PC-9 (cell line): Measurements from ENCODE around the gene M1AP. TPM values are rescaled to one million over a fixed set of nuclear protein-coding genes. Genes with fewer than 3 reads are reported as not detected.

ENCODE experiments used
- BruUV-seq: library from RNA; stranded (reverse); fragments of 400-500 nt; replicated peaks from 2 replicates; lab custom pipeline; 2021; lab: Mats Ljungman, UMichigan
- CTCF ChIA-PET: fragments of 300-600 bp; sonication (Branson Sonifier 250); formaldehyde crosslinking; loops from one replicate; lab custom pipeline; 2022; ENCODE audit warnings: antibody characterized with exemption; lab: Charles Lee
- POLR2A ChIA-PET: fragments of 300-600 bp; sonication (Branson Sonifier 250); formaldehyde crosslinking; loops from one replicate; lab custom pipeline; 2022; ENCODE audit warnings: antibody characterized with exemption; ENCODE audit not compliant: unreplicated experiment; lab: Charles Lee
- DNase-seq, 2 experiments: peaks; one replicate each; pipeline versions ENCODE4 v3.0.0 to v3.0.0-alpha.2; 2015 to 2022; ENCODE audit warnings: mixed read lengths in 1 of 2
- H2AFZ ChIP-seq: fragments of 200-600 bp; sonication (generic); 2 replicates; pipeline ENCODE4 v1.8.1; 2017; ENCODE audit warnings: antibody characterized with exemption
- H3F3A ChIP-seq: fragments of 200-600 bp; sonication (generic); 2 replicates; pipeline ENCODE4 v1.8.1; 2017; ENCODE audit warnings: antibody characterized with exemption, mild to moderate bottlenecking, low read depth; ENCODE audit not compliant: insufficient read depth
- H3K27ac ChIP-seq: fragments of 200-600 bp; sonication (generic); 2 replicates; pipeline ENCODE4 v1.6.1; 2016; ENCODE audit warnings: mixed run types
- H3K27me3 ChIP-seq: fragments of 200-600 bp; sonication (generic); 2 replicates; pipeline ENCODE4 v1.6.1; 2016; ENCODE audit warnings: low read depth, mixed run types; ENCODE audit not compliant: insufficient read depth
- H3K36me3 ChIP-seq: fragments of 200-600 bp; sonication (generic); 2 replicates; pipeline ENCODE4 v1.6.1; 2016; ENCODE audit warnings: low read depth, mixed run types
- H3K4me1 ChIP-seq: fragments of 200-600 bp; sonication (generic); replicated peaks from 2 replicates; pipeline ENCODE4 v1.6.1; 2016; ENCODE audit warnings: mixed run types; ENCODE audit not compliant: insufficient read depth
- H3K4me2 ChIP-seq: fragments of 200-600 bp; sonication (generic); 2 replicates; pipeline ENCODE4 v1.6.1; 2017; ENCODE audit warnings: mixed run types
- H3K4me3 ChIP-seq: fragments of 200-600 bp; sonication (generic); 2 replicates; pipeline ENCODE4 v1.6.1; 2016; ENCODE audit warnings: mixed run types
- H3K79me2 ChIP-seq: fragments of 200-600 bp; sonication (generic); 2 replicates; pipeline ENCODE4 v1.6.1; 2017; ENCODE audit warnings: low read depth, mixed run types
- H3K9me2 ChIP-seq: fragments of 200-600 bp; sonication (generic); 2 replicates; pipeline ENCODE4 v1.8.1; 2017; ENCODE audit warnings: mild to moderate bottlenecking; ENCODE audit not compliant: insufficient read depth
- H3K9me3 ChIP-seq: fragments of 200-600 bp; sonication (generic); 2 replicates; pipeline ENCODE4 v1.8.1; 2016; ENCODE audit warnings: low read depth; ENCODE audit not compliant: insufficient read depth
- H4K20me1 ChIP-seq: fragments of 200-600 bp; sonication (generic); 2 replicates; pipeline ENCODE4 v1.8.1; 2017; ENCODE audit not compliant: insufficient read depth
- CTCF ChIP-seq: fragments of 200-600 bp; sonication (generic); conservative IDR thresholded peaks from 2 replicates; pipeline ENCODE4 v1.6.1; 2017; ENCODE audit warnings: mixed run types, antibody characterized with exemption, mild to moderate bottlenecking, moderate library complexity
- EZH2 ChIP-seq: fragments of 200-600 bp; sonication (generic); IDR thresholded peaks from 2 replicates; pipeline ENCODE4 v1.8.0; 2017; ENCODE audit warnings: antibody characterized with exemption, low read depth
- intact Hi-C: fragments of 100-400 bp; cut with micrococcal nuclease; formaldehyde crosslinking; loops from one replicate; pipeline ENCODE4 v1.10.0; 2022; ENCODE audit not compliant: unreplicated experiment
- total RNA-seq: library from RNA; stranded (reverse); gene quantifications from 2 replicates; pipeline ENCODE4 v1.2.3, GENCODE V29; 2021

Gene M1AP
- total RNA-seq, 1 experiment from 2014 or later: 7.7 TPM

GRCh38 chr2:74691929-74692328 lies 43.8 kb upstream of the M1AP start:
- H2AFZ ChIP-seq: no peak overlapping the region
- H3K9me2 ChIP-seq: peaks cover 3% of the 10 kb centered on the region; the same call in 1 of the 2 replicates
- CTCF ChIA-PET: interaction anchor here (1.2 kb wide), 1 partner anchor 172 kb away, joined by 3 read pairs; no protein-coding TSS in a partner anchor
- H3K36me3 ChIP-seq: no peaks in the 10 kb centered on the region
- H3K27me3 ChIP-seq: no peaks in the 10 kb centered on the region
- POLR2A ChIA-PET: no interaction called here
- no peak overlapping the region for H3K4me2 ChIP-seq
- H4K20me1 ChIP-seq: no peaks in the 10 kb centered on the region
- no peak overlapping the region for H3K4me3 ChIP-seq
- TF ChIP-seq EZH2: no peak
- TF ChIP-seq CTCF: no peak
- H3F3A ChIP-seq: 0 out of 2 replicates have a peak, but pooled peaks cover 10% of the 10 kb centered on the region
- no TSS peak for BruUV-seq
- H3K79me2 ChIP-seq: no peaks in the 10 kb centered on the region
- H3K4me1 ChIP-seq: peaks cover 22% of the 10 kb centered on the region
- H3K9me3 ChIP-seq: 0 out of 2 replicates have a peak, but pooled peaks cover under 1% of the 10 kb centered on the region
- no peak for DNase-seq
- intact Hi-C loops: loop anchor here (5.0 to 10.0 kb wide), 3 partner anchors 373 to 935 kb away; no protein-coding TSS in a partner anchor
- no peak overlapping the region for H3K27ac ChIP-seq

GRCh38 chr2:74690571-74690970 lies 42.4 kb upstream of the M1AP start:
- BruUV-seq: no TSS peak
- H4K20me1 ChIP-seq: no peaks in the 10 kb centered on the region
- H3K36me3 ChIP-seq: no peaks in the 10 kb centered on the region
- intact Hi-C loops: loop anchor here (1.0 to 10.0 kb wide), 5 partner anchors 186 to 937 kb away; no protein-coding TSS in a partner anchor
- H3K27me3 ChIP-seq: no peaks in the 10 kb centered on the region
- H2AFZ ChIP-seq: no peak overlapping the region
- H3K79me2 ChIP-seq: no peaks in the 10 kb centered on the region
- no peak for TF ChIP-seq EZH2
- TF ChIP-seq CTCF: peak; percentile 93
- H3K4me2 ChIP-seq: no peak overlapping the region
- H3K27ac ChIP-seq: no peak overlapping the region
- H3K4me1 ChIP-seq: peaks cover 22% of the 10 kb centered on the region
- peak; percentile 24 to 64 for DNase-seq
- POLR2A ChIA-PET: interaction anchor here (0.6 to 0.7 kb wide), 2 partner anchors 37 to 511 kb away, joined by 4 to 7 read pairs; no protein-coding TSS in a partner anchor
- no peak overlapping the region for H3K4me3 ChIP-seq
- H3K9me3 ChIP-seq: no peaks in the 10 kb centered on the region
- no peaks in the 10 kb centered on the region; the same call in 1 of the 2 replicates for H3K9me2 ChIP-seq
- H3F3A ChIP-seq: 0 out of 2 replicates have a peak, but pooled peaks cover 10% of the 10 kb centered on the region
- CTCF ChIA-PET: interaction anchor here (0.6 to 1.2 kb wide), 6 partner anchors 115 to 1293 kb away, joined by 3 to 4 read pairs (median 4); no protein-coding TSS in a partner anchor

DNA sequence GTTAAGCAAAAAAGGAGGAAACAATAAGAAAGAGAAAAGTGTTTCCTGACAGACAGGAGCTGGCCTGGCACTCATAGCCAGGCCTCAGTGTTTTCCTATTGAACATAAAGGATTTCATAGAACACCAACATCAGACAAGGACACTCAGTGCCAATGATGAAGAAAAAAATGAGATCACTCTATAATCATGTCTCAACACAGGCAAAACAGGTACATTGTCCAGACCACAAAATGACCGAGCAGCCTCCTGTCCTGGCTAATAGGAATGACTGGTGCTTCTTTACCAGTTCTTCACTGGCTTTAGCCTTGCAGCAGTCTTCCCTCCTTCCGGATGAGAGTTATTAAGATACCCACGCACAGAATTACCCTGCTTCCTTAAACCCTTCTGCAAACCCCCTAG lies 41.5 kb upstream of the M1AP start:
- no peak overlapping the region for H2AFZ ChIP-seq
- POLR2A ChIA-PET: no interaction called here
- no peaks in the 10 kb centered on the region for H3K36me3 ChIP-seq
- H3K9me2 ChIP-seq: no peaks in the 10 kb centered on the region
- no peaks in the 10 kb centered on the region for H4K20me1 ChIP-seq
- H3K27ac ChIP-seq: no peak overlapping the region
- DNase-seq: no peak
- no peaks in the 10 kb centered on the region for H3K9me3 ChIP-seq
- TF ChIP-seq CTCF (no peak), EZH2 (no peak)
- peaks cover 22% of the 10 kb centered on the region for H3K4me1 ChIP-seq
- no peak overlapping the region for H3K4me2 ChIP-seq
- no peak overlapping the region for H3K4me3 ChIP-seq
- BruUV-seq: no TSS peak
- CTCF ChIA-PET: no interaction called here
- H3K79me2 ChIP-seq: no peaks in the 10 kb centered on the region
- H3F3A ChIP-seq: 0 out of 2 replicates have a peak, but pooled peaks cover 10% of the 10 kb centered on the region
- intact Hi-C loops: loop anchor here (1.0 to 10.0 kb wide), 5 partner anchors 187 to 938 kb away; no protein-coding TSS in a partner anchor
- no peaks in the 10 kb centered on the region for H3K27me3 ChIP-seq
